Uterus (tissue), 2 donors: Measurements from ENCODE around the gene PLP1.

Source experiments
- POLR2A ChIP-seq, 2 donors: fragments of 450-650 bp; IDR thresholded peaks; one replicate each; pipeline ENCODE4 v1.6.1; 2016; ENCODE audit warnings: antibody characterized with exemption in 2 of 2, mild to moderate bottlenecking in 1 of 2, moderate library complexity in 1 of 2
- TF ChIP-seq, protein P1 (sequence below), 4 experiments: fragments of 200-600 bp in 2 of 4; fragments of 450-650 bp in 2 of 4; sonication (generic) in 2 of 4; IDR thresholded peaks; one replicate each; pipeline ENCODE4 v1.5.1; 2016 to 2019; ENCODE audit warnings: antibody characterized with exemption in 4 of 4, mild to moderate bottlenecking in 2 of 4, moderate library complexity in 1 of 4

DNA sequence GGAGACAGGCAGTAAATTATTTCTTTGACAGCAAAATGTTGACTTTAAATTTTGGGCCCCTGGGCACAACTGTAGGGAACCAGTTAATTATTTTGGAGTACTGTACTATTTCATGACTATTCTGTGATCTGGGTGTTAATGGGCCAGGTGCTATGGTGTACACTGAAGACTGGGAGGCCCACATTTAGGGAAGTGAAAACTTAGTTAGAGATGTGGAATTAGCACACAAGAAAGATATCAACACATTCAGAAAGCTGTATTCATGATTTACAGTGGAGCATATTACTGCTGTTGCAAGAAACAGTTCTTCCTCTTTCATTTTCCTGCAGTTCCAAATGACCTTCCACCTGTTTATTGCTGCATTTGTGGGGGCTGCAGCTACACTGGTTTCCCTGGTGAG is 12.4 kb downstream of the PLP1 start:
- TF ChIP-seq, protein P1, sequence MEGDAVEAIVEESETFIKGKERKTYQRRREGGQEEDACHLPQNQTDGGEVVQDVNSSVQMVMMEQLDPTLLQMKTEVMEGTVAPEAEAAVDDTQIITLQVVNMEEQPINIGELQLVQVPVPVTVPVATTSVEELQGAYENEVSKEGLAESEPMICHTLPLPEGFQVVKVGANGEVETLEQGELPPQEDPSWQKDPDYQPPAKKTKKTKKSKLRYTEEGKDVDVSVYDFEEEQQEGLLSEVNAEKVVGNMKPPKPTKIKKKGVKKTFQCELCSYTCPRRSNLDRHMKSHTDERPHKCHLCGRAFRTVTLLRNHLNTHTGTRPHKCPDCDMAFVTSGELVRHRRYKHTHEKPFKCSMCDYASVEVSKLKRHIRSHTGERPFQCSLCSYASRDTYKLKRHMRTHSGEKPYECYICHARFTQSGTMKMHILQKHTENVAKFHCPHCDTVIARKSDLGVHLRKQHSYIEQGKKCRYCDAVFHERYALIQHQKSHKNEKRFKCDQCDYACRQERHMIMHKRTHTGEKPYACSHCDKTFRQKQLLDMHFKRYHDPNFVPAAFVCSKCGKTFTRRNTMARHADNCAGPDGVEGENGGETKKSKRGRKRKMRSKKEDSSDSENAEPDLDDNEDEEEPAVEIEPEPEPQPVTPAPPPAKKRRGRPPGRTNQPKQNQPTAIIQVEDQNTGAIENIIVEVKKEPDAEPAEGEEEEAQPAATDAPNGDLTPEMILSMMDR (IDR thresholded peaks at IDR 0.05) = no peak
- no peak for TF ChIP-seq POLR2A (IDR thresholded peaks at IDR 0.05)
